D341Med (cell line): Measurements from ENCODE around the gene EFTUD2.

Source experiments
- DNase-seq: peaks from one replicate; pipeline ENCODE4 v3.0.0; 2012; ENCODE audit warnings: low spot score

EFTUD2 gene

DNA sequence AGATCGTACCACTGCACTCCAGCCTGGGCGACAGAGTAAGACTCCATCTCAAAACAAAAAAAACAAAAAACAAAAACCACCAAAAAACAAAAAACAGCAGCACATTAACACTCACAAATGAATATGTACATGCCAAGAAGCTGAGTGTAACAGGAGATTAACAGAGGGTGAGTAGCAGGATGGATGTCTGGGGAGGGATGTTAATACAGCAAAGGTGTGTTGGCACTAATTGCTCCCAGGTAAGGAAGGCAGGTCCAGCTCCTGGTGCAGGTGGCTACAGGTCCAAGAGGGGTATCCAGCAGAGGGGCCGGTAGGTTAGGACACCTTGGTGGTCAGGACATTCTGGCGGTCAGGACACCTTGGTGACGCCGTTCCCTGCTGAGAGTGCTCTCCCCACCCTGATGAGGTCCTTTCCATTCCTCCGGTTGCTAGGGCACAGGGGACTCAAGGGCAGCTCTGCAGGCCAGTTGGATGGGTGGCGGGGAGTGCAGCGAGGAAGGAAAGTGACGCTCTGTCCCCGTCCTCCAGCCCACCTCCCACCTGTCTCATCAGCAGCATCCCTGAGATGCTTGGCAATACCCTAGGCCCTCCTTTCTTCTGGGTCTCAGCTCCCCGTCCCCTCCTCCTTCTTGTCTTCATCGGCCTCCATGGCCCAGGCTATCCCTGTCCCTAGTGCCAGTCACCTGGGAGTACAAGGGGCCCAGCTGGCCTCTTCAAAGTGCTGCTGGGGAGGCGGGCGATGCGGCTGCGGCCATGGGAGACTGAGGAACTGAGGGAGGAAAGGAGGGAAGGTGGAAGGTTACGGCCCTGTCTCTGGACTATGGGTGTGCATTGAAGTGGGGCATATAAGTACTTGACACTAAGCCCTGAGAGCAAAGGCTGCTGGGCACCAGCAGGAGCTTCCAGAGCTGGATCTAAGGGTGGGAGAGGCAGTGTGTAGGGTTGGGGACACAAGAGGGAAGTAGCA lies 26.8 kb upstream of the EFTUD2 start:
- no peak for DNase-seq

DNA sequence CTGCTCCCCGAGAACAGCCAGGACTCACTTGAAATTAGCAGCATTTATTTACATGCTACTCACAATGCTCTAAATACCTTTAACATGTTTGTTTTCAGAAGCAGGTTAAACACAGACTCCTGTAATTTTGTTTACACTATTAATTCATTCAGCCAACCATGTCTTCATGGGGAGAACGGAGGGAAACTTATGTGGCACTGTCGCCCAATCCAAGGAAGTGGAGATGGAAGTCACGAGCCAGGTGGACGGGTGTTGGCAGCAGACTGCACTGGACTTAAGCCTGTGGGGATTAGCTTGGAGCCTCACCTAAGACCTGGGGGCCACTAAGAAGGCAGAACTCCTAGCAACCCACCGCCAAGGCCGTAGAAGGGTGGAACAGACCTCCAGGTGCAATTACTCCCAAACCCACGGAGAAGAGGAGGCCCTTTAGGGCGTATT lies 24.9 kb upstream of the EFTUD2 start:
- DNase-seq = no peak

DNA sequence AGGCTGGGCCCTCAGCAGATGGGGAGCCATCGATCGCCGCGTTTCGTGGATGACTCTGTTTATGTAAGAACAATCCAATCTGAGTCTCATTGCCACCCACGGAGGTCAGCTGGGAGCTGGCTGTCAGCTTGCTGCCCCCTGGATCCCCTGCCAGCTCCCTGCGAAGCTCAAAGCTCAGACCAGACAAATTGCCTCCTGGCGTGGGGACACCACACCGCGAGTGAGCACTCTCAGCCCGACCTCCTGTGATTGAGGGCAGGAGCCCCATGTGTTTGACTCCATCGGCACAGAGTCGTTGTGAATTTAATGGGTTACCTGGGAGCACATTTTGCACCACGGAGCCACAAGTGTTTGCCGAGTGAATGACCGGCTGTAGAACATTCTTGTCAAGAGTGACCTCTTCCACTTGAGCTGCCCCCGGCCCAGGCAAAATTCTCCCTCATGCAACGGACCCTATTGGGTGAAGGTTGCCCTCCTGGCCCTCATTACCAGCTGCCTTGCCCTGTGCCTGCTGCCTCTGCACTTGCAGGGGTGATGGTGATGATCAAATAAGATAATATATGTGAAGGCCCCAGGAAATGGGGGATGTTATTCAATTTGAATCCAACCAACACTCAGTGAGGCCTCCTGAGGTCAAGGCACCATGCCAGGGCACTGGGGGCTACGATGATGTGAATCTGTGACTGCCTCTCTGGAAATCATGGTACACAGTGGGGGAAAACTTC lies 23.7 kb upstream of the EFTUD2 start:
- no peak for DNase-seq

DNA sequence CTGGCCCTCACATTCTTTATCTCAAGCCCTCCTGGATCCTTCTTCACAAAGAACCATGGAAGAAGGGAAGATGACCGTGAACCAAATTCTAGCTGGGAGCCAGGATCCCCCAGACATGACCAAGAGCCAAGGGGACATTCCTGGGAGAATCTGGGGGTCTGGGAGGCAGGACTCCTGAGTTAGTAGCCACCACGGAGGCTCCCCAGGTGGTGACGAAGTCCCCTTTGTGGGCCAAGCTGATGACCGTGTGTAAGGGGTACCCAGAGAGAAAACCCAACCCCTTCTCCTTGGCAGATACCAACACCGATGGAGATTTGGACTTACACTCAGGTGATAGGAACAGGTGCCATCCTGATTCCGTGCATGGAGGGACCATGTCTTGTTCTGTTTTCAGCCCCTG lies 22.9 kb upstream of the EFTUD2 start:
- DNase-seq = no peak

DNA sequence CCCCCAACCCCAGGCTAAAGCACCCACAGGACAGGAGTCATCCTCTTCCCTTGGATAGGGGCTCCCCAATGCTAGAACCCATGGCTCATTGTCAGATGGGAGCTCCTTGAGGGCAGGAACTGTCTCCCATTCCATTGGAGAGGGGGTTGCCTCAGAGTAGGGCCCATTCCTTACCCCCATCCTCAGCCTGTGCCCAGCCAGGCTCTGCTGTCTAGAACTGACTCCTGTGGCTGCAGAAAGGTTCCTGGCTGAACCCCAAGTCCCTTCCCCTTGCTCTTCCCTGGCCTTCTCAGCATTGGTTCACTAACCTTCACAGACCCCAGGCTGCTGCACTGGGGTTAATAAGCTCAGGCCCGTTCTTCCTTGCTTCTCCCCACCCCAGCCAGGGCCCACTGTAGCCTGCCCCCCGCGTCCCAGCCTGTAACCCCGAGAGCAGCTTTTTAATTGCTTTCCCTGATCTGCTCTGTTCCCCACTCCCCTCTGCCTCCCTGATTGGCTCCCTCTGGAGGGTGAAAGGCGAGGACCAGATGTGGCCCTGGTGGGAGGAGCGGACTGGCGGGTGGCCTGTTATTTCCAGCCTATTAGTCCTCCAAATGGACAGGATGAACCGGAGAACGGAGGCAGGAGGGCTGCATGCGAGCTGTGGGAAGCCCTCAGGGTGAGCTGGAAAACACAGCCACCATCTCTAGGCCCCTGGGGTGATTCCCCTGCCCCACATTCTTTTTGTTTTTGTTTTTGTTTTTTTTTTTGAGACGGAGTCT lies 22.1 kb upstream of the EFTUD2 start:
- peak; percentile 55 for DNase-seq

DNA sequence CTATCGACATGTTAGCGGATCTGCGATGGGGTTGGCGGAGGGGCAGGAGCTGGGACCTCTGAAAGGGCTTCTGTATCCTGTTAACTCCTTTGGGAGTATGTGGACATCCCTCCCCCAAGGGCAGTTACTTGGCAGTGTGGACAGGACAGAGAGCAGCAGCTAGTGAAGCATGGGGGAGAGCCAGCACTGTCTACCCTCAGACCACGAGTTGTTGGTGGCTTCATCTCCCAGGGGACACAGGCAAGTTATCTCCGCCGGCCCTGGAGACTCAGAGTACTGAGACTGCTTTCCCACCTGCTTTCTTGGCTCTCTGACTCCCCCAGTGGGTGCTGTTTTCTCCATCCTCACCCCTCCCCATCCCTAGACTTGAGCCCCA lies 21.3 kb upstream of the EFTUD2 start:
- peak; percentile 58 for DNase-seq

DNA sequence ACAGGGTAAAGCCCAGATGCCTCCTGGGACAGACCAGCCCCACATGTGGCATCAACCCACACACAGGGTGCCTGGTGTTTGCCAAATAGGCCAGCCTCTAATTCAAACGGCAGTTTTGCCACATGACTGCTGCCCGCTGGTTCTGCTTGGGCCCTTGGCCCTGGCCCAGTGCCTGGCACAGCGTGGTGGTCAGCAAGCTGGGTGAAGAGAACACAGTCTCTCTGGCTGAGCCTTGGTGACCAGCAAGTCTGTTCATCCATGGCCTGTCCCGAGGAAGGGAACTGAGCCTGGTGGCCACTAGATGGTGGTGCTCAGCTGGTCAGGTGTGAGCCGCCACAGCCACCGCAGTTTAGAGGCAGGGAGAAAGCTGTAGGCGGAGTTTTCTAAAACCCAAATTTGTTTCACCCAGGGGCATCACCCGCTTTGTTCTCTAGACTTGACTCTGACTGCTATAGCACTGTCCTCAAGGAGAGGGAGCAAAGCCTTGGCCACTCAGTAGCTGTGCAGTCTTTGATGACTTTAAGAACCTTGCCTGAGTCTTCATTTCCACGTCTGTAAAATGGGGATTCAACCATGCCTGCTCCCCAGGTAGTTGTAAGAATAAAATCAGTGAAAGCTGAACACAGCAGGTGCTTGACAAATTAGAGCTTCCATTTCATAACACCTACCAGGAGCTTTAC lies 20.8 kb upstream of the EFTUD2 start:
- DNase-seq = peak; percentile 92

DNA sequence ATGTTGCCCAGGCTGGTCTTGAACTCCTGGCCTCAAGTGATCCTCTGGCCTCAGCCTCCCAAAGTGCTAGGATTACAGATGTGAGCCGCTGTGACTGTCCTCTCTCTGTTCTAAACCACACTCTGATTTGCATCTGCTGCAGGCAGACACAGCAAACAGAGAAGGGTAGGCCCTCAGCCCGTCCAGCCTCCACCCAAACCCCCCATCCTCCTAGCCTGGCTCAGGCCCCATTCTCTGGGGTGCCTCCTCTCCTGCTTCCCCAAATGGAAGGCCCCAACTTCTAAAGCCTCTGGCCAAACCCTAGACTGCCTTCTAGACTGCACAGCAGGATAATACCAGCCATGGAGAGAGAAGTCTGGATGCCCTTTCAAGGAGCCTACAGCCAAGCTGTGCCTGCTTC lies 20.2 kb upstream of the EFTUD2 start:
- DNase-seq = peak; percentile 32

DNA sequence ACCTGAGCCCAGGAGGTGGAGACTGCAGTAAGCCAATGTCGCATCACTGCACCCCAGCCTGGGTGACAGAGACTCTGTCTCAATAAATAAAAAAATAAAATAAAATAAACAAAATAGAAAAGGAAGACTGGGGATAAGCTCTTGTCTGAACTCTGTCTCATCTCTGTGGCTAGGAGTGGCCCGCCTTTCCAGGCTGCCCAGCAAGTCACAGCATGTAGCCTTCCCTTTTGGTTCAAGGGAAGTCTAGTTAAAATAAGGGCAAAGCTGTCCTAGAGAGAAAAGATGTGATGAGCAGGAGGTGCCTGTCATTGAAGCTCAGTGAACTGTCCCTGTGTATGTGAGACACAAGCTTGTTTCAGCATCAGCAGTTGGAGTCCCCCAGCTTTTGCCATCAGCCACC lies 18.8 kb upstream of the EFTUD2 start:
- DNase-seq = no peak

DNA sequence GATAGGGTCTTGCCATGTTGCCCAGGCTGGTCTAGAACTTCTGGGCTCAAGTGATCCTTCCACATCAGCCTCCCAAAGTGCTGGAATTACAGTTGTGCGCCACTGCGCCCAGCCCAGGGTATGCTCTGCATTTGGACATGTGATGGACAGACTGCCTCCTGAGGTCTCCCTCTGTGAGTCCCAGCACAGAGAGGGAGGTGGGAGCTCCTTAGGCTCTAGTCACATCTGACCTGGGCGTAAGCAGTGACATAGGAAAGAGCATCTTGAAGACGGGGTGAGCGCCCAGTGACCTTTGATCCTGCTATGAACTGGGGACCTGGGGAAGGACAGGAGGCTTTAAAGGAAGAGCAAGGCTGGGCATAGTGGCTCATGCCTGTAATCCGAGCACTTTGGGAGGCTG lies 18.2 kb upstream of the EFTUD2 start:
- no peak for DNase-seq

DNA sequence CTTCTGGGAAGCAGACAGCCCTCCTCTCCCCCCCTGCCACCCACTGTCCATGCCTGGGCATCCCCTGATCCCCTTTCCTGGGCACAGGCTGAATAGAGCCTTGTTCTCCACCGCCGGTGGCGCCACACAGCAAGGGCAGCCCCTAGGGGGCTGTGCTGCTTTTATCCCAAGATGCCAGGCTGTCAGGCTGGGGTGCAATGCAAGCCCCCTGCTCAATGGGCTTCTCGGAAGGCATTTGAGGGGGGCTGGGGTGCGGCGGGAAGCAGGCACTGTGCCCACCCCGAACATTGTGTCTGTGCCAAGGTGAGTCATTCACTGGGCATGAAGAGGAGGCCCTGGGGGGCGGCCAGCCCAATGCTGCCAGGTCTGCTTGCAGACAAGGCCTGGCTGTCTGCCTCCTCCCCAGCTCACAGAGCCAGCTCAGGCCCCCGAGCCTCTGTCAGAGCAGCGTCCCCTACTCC lies 17.6 kb upstream of the EFTUD2 start:
- peak; percentile 50 for DNase-seq

DNA sequence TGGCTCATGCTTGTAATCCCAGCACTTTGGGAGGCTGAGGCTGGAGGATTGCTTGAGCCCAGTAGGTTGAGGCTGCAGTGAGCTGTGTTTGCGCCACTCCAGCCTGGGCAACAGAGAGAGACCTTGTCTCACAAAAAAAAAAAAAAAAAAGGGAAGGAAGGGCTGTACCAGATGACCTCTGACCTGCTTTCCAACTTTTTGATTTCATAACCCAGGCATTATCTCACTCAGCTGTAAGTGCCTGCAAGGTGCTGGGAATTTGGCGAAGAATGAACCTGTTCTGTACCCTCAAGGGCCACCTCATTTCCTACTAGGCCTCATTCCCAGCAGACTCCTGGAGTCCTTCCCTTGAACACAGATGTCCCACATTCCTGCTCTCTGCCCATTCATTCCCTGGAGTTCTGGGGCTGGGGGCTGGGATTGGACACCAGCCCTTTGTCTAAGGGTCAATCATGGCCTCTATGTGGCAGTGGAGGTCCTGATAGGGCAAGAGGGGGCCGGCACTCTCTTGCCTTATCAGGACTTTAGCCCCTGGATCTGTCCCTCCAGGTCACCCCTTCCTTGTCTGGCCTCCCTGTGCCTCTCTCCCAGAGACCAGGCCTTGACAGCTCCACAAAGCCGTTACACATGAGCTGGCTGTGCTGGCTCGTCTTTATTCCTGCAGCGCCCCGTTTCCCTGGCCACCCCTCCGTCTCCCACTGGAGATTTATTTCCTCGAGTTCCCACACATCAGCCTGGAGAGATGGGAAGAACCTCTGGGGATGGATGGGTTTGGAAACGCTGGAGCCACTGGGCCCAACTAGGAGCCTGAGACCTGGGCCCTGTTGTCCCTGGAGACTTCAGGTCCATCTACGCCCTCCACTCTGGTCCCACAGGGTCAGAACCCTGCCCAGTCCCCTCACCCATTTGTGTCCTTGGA lies 16.9 kb upstream of the EFTUD2 start:
- no peak for DNase-seq

DNA sequence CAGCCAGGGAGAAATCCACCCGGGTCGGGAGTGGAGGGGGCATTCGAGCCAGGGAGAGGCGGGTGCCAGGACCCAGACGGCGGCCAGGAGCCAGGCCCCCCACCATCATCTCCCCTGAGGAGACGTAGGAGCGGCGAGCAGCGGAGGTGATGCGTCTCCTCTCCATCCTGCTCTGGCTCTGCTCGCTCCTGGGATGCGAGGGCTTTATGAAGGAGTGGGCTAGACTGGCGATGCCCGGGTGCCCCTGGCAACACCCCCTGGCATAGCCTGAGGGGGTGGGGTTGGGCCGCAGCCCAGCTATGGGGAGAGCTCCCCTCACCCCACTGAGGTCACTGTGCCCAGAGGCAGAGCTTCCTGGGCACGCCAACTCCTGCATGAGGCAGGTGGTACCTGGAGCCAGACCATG lies 16.1 kb upstream of the EFTUD2 start, which contains the start of gene GFAP:
TSS of gene GFAP (minus strand) at position 180 of the 406 bp plus-strand sequence. CDS start at position 166, 14 bp downstream.
- DNase-seq = peak; percentile 37

DNA sequence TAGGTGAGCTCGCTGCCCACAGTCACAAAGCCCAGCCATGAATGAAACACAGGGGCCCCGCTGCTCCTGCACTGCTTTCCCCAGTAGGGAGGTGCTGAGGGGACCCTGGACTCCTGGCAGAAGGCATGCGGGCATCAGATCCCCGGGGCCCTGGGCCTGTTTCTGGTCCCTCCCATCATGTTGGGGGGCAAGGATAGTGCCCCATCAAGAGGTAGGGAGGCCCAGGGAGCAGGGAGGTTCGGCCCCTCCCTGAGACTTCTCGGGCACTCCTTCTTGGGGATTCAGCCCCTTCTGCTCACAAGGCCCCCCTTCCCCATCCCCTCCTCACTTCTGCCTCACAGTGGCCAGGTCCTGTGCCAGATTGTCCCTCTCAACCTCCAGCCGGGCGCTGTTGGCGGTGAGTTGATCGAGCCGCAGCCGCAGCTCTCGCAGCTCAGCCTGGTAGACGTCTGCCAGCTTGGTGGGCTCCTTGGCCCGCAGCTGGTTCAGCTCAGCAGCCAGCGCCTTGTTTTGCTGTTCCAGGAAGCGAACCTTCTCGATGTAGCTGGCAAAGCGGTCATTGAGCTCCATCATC lies 15.5 kb upstream of the EFTUD2 start:
- DNase-seq = peak; percentile 37

DNA sequence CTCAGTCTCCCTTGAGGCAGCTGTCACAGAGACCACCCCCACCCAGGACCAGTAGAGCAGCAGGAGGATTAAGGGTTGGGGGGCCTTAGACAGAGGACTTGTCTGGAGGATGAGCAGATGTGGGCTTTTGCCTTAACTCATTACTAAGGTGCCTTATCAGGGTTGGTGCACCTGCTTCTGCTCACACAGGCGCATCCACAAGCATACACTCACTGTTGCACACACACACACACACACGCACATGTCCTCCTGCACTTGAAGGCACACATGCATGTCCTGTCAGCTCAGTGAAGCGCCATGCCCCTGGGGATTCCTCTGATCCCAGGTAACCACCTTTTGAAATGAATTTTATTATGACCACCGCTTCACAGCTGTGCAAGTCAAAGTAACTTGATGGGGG lies 14.9 kb upstream of the EFTUD2 start:
- peak; percentile 38 for DNase-seq

DNA sequence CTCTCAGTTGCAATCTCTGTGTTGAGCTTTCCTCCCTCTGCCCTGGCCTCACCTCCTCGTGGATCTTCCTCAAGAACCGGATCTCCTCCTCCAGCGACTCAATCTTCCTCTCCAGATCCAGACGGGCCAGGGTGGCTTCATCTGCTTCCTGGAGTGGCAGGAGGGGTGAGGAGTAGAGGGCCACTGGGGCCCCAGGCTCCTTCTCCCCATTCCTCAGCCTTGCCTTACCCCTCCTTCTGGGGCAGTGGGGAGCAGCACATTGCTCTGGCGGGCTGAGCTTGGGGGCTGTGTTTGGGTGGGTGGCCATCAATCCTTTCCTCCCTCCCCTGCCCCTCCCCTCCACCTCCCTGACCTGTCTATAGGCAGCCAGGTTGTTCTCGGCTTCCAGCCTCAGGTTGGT lies 14.4 kb upstream of the EFTUD2 start:
- no peak for DNase-seq

DNA sequence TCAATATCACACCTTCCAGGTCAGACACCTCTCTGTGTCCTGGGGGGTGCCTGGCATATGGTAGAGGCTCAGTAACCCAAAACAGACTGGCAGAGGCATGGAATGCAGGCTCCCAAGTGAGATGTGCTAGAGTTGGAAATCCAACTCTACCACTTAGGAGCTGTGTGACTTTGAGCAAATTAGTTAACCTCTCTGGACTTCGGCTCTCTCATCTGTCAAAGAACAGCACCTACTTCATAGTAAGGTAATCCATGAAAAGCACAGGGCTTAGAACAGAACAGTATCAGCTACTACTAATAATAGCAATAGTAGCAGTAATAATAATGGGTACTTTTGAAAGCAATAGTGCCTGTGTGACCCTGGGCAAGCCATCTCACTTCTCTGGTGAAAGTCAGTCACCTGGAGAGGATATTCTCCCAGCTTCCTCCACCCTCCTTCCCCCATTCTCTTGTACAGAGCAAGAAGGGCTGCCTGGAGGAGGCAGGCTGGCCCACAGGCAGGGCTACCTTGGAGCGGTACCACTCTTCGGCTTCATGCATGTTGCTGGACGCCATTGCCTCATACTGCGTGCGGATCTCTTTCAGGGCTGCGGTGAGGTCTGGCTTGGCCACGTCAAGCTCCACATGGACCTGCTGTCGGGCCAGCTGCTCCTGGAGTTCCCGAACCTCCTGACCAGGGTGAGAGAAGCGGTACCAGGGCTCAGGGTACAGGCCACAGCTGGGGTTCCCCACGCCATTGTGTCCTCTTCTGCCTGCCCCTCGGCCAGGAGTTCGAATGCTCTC lies 13.7 kb upstream of the EFTUD2 start:
- no peak for DNase-seq

DNA sequence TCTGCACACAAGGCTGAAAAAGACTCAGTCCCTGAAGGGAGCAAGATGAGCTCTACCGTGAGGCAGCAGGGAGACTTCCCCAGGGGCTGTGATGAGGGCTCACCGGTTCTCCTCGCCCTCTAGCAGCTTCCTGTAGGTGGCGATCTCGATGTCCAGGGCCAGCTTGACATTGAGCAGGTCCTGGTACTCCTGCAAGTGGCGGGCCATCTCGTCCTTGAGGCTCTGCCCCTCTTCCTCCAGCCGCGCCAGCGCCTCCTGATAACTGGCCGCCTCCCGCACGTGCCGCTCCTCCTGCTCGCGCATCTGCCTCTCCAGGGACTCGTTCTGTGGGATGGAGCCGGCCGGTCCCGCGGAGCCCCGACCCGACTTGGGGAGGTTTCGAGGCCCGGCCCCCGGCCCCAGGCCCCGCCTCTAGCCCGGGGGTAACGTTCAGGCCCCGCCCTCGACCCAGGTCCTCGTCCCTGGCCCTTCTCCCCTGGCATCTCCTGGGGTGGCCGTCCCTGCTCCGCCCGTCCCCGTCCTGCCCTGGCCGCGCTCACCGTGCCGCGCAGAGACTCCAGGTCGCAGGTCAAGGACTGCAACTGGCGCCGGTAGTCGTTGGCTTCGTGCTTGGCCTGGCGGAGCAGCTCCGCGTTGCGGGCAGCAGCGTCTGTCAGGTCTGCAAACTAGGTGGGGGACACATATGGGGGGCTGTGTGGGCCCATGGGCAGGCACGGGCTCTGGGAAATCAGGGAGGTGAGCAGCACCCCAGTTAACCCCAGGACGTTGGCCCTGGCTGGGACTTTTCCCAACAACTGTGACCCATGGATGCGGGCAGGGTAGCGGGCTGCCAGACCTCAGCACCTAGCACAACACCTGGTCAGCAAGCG lies 12.1 kb upstream of the EFTUD2 start:
- DNase-seq = peak; percentile 78
